Measurements from ENCODE around the gene DTNB.

DTNB gene

DNA sequence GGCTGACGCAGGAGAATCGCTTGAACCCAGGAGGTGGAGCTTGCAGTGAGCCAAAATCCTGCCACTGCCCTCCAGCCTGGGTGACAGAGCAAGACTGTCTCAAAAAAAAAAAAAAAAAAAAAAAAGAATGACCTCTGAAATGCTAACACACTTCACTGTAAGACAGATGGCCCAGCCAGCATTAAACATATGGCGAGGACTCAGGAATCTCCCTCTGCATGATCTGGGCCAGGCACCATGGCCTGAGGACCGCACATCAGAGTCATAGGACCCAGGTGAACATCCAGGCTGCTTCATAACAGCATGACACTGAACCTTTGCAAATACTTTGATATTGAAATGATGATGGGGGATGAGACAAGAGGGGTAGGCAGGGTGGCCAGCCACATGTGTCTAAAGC, 275.6 kb downstream of the DTNB start:
- in situ Hi-C loops (cut with HindIII; ENCODE audit: low pct_ligation_motif_present, low pct_unique_long_range_greater_than_20kb, low sequenced_read_pairs): no loop called here
- DNase-seq: no peak

DNA sequence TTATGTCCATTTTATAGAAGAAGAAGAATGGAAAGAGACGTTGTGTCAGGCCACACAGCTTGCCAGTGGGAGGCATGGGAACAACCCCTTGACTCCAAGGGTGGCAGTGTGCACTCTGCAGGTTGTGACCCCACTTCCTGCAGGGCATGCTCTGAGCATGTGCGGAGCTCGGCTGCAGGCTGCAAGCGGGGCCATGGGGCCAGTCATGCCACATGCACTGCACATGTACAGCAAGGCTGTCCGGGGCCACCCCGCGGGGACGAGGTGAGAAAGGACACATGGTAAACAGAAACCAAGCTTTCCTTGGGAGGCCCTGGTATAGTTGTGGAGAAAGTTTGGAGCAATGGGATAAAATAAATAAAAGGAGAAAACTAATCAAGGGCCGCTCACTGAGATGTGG, 284.2 kb downstream of the DTNB start:
- in situ Hi-C loops (cut with HindIII; ENCODE audit: low pct_ligation_motif_present, low pct_unique_long_range_greater_than_20kb, low sequenced_read_pairs): no loop called here
- no peak for DNase-seq

DNA sequence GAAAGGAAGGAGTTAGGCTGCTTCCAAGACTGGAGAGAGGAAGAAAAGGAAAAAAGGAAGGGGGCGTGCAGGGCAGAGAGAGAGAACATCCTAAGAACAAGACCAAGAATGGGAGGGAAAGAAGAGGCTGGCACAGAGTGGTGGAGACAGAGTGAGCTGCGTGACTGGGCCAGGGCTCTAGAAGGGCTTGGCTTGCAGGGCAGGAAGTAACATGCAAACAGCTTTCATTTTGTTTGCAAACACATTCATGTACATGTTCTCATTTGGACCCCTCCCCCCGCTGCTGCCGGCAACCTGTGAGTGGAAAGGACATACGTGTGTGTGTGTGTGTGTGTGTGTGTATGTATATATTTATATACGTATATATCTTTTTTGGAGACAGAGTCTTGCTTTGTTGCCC, 284.9 kb downstream of the DTNB start:
- in situ Hi-C loops (cut with HindIII; ENCODE audit: low pct_ligation_motif_present, low pct_unique_long_range_greater_than_20kb, low sequenced_read_pairs): no loop called here
- DNase-seq: no peak

DNA sequence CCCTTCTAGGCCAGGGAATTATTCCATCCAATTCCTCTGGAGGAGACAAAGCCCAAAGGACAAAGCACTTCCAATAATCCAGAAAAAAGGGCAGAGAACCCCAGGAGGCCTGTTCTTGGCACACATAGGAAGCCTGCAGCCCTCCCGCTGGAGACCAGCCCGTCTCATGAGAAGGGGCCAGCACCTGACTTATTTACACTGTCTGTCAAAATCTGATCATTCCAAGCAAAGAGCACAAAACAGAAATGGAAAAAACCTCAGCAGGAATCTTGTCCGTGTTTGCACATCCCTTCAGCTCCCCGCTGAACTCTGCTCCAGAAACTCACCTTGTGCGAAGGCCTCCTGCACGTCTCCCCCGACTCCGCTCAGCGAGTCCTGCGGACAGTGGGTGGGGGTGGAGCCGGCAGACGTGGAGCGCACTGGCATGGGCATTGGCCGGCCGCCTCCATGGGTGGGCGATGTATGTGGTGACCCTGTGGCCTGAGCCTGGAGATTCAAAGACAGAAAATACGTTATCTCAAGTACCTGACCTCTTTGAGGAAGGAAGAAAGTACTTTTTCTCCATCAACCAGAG, 285.4 kb downstream of the DTNB start:
- in situ Hi-C loops (cut with HindIII; ENCODE audit: low pct_ligation_motif_present, low pct_unique_long_range_greater_than_20kb, low sequenced_read_pairs): no loop called here
- no peak for DNase-seq

DNA sequence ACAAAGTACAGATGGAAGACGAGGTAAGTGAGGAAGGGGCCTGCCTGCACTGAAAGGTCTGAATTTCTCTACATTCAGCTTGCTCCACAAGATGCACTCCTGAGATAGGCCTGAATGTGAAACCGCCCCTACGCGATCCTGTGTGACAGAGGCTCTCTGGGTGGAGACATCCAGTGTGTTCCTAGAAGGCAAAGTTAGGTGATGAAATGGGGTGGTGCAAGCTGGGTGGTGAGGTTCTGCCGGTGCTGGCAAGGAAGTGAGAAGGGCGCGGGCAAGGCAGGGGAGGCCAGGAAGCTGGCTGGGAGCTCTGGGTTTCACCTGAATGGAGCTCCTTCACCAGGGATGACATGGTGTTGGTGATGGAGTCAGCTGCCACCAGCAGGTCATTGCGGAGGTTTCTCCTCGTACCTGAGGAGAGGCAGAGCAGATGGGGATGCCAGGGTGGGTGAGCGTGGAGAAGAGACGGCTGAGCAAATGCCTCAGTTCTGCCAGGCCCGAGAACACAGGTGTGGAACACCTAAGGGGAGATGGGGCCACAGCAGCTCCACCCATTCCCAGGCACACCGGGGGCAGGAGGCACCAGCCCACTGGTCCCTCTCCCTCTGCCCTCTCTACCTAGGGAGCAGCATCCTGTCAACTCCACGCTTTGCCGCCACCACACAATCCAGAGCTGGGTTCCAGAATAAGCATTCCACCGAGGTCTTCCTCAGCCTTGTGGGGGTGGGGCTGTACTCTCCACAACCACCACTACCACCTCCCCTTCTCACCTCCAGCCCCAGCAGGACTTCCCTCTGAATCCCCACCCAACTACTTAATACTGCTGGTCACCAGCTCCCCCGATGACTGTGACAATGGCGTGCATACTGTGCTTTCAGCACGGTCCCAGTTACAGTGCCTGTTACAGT, 286.2 kb downstream of the DTNB start:
- DNase-seq: no peak
- in situ Hi-C loops (cut with HindIII; ENCODE audit: low pct_ligation_motif_present, low pct_unique_long_range_greater_than_20kb, low sequenced_read_pairs): no loop called here

DNA sequence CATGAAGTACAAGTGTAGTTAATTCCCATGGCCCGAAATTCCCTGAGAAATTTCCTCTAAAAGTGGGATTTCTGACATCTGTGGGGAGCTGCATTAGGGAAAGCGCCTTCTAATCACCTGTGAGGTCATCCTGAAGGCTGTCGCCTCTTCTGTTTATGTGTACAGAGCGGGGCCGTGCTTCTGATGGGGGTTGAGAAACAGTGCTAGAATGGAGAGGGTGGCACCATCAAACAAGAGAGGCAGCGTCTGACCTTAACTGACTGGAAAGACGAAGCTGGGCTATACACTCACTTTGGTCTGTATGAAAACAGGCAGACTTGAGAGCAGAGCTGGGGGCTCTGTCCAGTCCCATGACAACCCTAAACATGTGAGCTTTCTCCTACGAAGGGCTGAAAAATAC, 287.5 kb downstream of the DTNB start:
- in situ Hi-C loops (cut with HindIII; ENCODE audit: low pct_ligation_motif_present, low pct_unique_long_range_greater_than_20kb, low sequenced_read_pairs): no loop called here

DNA sequence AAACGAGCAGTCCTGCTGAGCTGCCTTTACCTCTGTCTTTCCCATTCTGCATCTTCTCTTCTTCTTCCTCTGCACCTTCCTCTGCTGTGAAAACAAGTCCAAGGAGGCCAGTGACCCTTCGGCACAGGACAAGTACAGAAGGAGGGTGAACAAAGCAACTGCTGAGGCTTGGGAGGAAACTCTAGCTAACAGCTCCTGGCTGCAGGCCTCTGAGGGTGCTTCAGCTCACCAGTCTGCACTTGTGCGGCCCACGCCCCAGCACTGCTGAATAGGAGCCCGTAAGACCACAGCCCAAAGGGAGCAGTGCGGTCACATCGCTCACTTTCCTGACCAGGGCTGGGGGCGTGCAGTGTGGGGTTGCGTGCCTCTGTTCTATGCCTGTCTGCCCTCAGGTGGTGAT, 289.6 kb downstream of the DTNB start:
- in situ Hi-C loops (cut with HindIII; ENCODE audit: low pct_ligation_motif_present, low pct_unique_long_range_greater_than_20kb, low sequenced_read_pairs): no loop called here
- DNase-seq: no peak

More for the DNA sequence above, 287.5 kb downstream of the DTNB start:
- DNase-seq: no peak

DNA sequence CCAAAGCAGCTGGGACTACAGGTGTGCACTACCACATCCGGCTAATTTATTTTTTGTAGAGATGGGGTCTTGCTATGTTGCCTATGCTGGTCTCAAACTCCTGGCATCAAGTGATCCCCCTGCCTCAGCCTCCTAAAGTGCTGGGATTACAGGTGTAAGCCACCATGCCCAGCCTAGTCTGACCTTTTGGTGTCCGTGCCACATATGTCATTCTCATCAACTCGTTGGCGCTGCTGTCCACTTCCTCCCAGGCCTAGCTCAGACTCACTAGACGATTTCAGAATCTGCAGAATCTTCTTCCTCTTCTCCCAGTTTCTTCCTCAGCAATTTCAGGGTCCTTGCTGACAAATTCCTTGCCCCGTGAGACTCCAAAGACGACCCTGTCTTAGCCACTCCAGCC, 291.9 kb downstream of the DTNB start:
- in situ Hi-C loops (cut with HindIII; ENCODE audit: low pct_ligation_motif_present, low pct_unique_long_range_greater_than_20kb, low sequenced_read_pairs): no loop called here
- no peak for DNase-seq

DNA sequence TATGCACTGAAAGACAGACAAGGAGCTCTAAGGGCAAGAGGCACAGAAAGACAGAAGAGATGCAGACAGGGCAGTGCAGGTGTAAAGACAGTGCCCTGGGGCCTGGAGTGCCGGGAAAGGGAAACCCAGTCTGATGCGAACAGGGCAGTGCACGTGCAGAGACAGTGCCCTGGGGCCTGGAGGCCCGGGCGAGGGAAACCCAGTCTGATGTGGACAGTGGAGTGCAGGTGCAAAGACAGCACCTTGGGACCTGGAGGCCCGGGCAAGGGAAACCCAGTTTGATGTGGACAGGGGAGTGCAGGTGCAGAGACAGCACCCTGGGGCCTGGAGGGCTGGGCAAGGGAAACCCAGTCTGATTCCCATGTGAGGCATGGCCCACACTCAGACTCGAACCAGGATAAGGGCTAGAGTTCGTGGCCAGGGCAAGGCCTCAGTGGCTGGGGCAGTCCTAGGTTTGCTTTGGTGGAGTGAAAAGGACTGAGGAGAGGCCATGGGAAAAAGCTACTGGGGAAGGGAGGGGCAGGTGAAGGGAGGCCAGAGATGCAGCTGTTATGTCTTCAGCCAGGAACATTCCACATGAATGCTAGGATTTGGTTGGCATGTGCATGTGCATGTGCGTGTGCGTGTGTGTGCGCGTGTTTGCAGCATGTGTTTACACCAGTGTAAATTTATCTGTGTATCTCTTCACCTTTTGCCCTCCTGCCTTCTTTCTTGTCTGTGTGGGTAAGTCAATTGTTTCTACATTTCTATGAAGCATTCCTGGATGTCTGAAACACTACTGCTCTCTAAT, 292.6 kb downstream of the DTNB start:
- in situ Hi-C loops (cut with HindIII; ENCODE audit: low pct_ligation_motif_present, low pct_unique_long_range_greater_than_20kb, low sequenced_read_pairs): no loop called here
- no peak for DNase-seq

DNA sequence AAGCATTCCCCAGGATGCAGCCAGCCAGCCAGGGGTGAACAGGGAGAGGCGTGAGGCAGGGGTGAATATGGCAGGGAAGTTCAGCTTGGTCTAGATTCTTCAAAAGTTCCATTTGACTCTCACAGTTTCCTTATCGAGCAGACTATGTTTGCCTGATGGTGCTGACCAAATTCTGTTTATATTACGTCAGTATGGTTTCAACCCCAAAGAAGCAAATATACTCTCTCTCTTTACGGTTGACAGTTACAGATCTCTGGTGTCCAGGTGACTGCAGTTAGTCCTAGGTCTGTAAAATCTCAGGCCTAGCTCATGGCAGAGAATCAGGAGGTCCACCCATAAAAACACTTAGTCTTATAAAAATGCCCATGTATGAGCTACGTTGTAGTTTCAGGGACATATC, 293.4 kb downstream of the DTNB start:
- no peak for DNase-seq

DNA sequence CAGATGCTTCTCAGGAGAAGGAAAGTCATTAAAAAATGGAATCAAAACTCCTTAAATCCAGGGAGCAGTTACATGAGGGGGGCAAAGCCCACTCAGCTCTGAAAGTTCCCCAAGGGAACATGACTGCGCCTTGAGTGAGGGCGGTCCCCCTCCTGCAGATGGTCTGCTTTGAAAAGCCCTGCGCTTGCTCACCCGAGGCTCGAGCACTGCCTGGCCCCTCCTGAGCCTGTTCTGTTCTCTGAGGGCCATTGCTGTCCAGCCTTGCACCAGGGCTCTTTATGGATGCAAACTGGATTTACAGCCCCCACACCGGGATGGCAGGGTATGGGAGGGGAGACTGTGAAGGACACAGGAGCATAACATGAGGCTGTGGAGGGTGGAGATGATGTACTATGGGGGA, 293.8 kb downstream of the DTNB start:
- no peak for DNase-seq
- in situ Hi-C loops (cut with HindIII; ENCODE audit: low pct_ligation_motif_present, low pct_unique_long_range_greater_than_20kb, low sequenced_read_pairs): no loop called here

More for the DNA sequence above, 293.4 kb downstream of the DTNB start:
- in situ Hi-C loops (cut with HindIII; ENCODE audit: low pct_ligation_motif_present, low pct_unique_long_range_greater_than_20kb, low sequenced_read_pairs): no loop called here

DNA sequence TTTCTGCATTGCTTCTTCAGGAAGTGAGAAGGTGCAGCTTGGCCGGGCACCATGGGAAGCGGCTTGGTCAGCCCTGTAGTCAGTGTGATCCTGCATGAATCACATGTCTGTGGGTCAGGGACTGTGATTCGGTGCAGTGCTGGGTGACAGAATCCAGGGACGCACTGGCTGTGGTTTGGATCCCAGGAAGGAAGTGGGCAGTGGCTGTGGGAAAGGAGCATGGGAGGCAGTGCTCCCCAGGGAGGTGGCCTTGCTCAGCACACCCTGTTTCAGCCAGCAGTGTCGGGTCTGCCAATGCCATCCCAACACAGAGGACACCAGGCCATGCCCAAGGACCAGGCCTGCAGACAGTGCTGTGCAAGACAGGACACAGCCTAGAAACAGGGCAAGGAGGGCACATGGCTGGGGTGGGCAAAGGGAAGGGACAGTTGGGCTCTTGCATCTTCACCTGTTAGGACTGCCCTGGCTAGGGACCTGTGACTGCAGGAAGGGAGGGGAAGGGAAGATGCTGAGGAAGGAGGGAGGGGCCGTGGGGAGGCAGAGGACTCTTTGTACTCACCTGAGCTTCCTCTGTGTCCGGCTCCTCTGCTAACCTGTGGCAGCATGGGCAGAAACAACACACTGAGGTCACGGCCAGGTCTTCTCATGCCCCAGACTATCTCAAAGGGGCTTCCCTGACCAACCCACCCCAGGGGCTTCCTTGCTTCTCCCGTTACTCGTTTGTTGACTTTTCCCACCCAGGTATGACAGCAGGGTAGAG, 294.5 kb downstream of the DTNB start:
- in situ Hi-C loops (cut with HindIII; ENCODE audit: low pct_ligation_motif_present, low pct_unique_long_range_greater_than_20kb, low sequenced_read_pairs): no loop called here
- DNase-seq: peak; percentile 30

DNA sequence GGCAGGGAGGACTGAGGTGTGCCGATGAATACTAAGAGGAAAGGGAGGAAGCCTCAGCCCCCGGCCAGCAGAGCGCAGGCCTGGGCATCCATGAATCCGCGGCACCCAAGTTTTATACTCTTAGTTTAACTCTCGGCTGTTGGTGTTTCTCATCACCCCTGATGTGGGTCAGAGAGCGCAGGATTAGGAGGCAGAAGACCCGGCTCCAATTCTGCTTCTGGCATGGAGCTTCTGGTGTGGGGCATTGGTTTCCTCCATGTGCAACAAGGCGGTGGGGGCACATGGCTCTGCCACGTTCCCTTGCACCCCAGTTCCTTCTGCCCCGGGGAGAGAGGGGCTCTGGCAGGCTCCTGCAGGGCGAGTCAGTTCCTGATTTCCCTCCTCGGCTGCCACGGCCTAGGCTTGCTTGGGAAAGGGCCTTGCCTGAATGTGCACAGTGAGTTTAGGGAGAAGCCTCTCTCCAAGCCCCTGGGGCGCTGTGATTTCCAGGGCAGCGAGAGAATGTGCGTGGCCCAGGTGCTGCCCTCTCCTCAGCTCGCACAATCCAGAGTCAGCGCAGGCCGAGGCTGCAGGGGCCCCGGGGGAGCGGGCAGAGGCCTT, 295.5 kb downstream of the DTNB start:
- in situ Hi-C loops (cut with HindIII; ENCODE audit: low pct_ligation_motif_present, low pct_unique_long_range_greater_than_20kb, low sequenced_read_pairs): no loop called here
- no peak for DNase-seq

DNA sequence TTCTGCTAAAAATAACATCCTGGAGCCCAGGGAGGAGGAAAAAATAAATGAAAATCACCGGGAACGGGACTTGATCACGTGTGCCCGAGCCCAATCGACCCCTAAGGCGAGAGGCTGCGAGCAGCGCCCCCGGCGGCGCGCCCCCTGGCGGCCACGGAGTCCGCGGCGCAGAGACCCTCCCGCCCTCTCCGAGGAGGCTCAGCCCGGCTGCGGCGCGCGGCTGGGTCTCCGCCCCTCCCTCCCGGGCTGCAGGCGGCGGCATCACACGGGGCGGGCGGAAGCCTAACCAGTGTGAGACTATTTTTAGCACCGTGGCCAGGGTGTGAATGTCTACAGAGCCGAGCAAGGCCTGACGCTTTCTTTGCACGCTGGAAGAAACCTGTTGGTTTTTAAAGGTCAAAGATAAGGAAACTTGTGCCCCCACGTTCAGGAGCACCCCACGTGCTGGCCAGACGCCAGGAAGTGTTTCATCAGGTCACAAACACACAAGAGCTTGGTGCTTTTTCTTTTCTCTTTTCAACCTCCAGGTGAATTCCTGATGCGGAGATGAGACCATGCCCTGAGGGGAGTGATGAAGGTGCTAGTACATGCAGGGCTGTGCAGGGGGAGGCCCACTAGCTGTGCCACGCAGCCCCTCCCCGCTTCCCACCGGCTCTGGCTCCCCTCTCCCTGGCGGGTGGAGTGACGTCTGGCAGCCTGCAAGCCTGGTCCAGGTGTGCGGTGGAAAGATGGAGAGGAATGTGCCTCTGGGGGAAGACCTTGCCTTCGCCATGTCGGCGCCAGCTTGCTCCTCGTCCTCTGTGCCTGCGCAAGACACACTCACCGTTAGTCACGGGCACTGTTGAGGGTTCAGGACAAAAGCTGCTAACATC, 296.4 kb downstream of the DTNB start:
- in situ Hi-C loops (cut with HindIII; ENCODE audit: low pct_ligation_motif_present, low pct_unique_long_range_greater_than_20kb, low sequenced_read_pairs): no loop called here
- peak; percentile 88 for DNase-seq

DNA sequence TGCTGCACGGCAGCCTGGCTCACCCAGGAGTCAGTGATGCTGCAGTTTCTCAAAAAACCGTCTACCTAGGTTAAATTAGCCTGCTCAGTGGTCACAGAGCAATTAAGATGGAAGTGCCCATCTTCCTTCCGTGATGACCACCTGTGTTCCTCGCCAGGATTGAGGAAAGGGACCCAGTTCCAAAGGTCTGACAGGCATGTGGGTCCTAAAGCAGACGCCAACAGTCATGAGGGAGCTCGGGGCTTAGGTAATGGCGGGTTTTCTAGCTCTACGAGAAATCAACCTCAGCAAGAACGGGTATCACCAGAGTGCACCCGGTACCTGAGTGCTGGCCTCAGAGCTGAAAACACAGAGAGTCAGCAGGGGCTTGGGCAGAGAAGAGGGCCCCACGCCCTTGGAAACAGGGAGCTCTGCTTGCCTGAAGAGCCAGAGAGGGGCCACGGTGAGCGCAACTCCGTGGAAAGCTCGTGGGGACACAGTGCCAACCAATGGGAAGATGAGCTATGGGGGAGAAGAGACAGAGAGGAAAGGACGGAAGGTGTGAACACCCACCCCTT, 297.3 kb downstream of the DTNB start:
- in situ Hi-C loops (cut with HindIII; ENCODE audit: low pct_ligation_motif_present, low pct_unique_long_range_greater_than_20kb, low sequenced_read_pairs): no loop called here
- DNase-seq: no peak

DNA sequence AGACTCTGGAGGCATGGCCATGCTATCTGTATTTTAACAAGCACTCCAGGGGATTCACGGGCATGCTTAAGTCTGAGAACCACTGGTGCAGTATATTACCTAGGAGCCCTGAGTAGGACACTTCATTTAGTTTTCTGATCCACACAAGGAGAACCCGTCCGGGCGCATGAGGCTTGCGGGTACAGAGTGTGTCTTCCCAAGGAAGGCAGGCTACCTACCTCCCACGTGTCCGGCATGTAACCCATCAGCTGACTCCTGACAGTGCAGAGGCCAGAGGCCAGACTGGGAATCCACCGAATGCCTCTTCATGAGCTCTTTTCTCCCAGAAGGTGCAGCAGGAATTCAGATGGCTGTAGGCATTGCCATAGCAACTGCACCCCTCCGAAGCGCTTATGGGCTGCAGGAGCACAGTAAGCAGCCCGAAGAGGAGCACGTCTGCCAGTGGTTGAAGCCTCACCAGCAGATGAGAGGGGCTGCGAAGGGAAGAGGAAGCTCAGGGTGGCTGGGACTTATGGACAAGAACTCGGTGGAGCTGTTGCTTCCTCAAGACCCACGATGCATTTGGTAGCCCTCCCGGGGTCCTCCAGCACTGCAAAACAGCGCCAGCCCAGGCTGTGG, 297.9 kb downstream of the DTNB start:
- no peak for DNase-seq
- in situ Hi-C loops (cut with HindIII; ENCODE audit: low pct_ligation_motif_present, low pct_unique_long_range_greater_than_20kb, low sequenced_read_pairs): no loop called here

DNA sequence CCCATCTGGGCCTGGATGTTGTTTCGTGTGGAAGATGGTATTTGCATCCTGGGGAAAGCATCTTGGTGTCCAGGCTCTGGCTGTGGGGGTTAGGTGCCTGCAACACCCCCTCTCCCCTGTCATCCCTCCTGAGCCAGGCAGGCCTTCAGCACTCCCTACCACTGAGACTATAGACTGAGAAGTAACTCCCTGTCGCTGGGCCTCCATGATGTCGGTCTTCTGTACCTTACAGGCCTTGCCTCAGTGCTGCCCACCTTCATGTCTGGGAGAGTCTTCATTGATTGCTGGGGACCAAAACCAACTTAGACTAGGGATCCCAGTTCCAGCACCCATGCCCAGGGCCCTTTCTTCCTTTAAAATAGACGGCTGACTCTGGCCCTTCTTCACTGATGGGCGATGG, 298.6 kb downstream of the DTNB start:
- in situ Hi-C loops (cut with HindIII; ENCODE audit: low pct_ligation_motif_present, low pct_unique_long_range_greater_than_20kb, low sequenced_read_pairs): no loop called here
- no peak for DNase-seq

Measured in ACHN (cell line).